Putamen (tissue), 1 donor: ENCODE measurements around the gene CLDN16.

ENCODE experiments used
- DNase-seq: peaks from one replicate; pipeline ENCODE4 v3.0.0-alpha.2; 2016; ENCODE audit warnings: low spot score

CLDN16 gene

GRCh38 chr3:190380184-190380583 lies 7.8 kb upstream of the CLDN16 start:
- no peak for DNase-seq

GRCh38 chr3:190381441-190381840 lies 6.5 kb upstream of the CLDN16 start:
- DNase-seq, result no peak

- DNase-seq, result no peak
These were observed 5.9 kb upstream of the CLDN16 start for GRCh38 chr3:190382082-190382481.

- DNase-seq, result no peak
These were observed 3.6 kb upstream of the CLDN16 start for GRCh38 chr3:190384309-190384756.

- DNase-seq, result no peak
These were observed 2.0 kb upstream of the CLDN16 start for GRCh38 chr3:190385731-190386688.

- DNase-seq, result no peak
These were observed 740 bp downstream of the CLDN16 start for GRCh38 chr3:190388703-190389102.

GRCh38 chr3:190396001-190396400 lies 8.0 kb downstream of the CLDN16 start:
- no peak for DNase-seq

- DNase-seq, result no peak
These were observed 9.9 kb downstream of the CLDN16 start for GRCh38 chr3:190397889-190398288.

DNA sequence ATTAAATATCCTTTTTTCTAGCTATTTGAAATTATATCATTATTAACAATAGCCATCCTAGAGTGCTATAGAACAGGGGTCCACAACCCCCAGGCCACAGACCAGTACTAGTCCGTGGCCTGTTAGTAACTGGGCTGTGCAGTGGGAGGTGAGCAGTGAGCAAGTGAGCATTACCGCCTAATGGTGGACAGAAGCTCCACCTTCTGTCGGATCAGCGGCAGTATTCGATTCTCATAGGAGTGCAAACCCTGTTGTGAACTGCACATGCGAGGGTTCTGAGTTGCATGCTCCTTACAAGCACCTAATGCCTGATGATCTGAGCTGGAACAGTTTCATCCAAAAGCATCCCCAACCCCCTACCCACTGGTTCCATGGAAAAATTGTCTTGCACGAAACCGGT lies 11.7 kb downstream of the CLDN16 start:
- no peak for DNase-seq

- DNase-seq, result no peak
These were observed 14.0 kb downstream of the CLDN16 start for GRCh38 chr3:190401963-190402362.

DNA sequence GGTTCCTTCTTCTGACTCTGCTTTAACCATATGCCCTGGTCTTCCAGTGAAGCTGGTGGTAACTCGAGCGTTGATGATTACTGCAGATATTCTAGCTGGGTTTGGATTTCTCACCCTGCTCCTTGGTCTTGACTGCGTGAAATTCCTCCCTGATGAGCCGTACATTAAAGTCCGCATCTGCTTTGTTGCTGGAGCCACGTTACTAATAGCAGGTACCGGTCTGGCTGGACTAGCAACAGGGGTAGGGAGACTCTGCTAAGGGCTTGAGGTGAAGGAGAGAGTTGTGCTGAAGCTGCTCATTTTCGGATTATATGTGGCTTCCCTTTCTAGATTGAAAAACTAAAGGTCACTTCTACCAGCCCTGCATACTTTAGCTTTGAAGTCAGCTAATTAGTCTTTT lies 16.8 kb downstream of the CLDN16 start:
- DNase-seq, result no peak

- DNase-seq, result no peak
These were observed 26.3 kb downstream of the CLDN16 start for GRCh38 chr3:190414297-190414696.

DNA sequence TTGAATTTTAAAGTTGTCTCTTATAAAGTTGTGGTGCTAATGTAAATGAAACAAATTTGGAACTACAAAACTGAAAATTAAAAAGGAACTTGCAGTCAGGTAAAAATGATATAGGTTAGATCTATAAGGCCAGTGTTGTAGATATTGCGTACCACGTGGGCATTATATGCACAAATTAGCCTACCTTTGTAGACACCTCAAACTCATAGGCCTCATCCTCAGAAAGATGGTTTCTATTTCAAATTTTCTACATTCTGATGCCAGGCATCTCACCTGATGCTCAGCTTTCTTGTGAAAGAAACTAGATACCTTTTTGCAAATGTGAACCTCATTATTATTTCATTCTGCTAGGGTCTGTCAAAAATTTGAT lies 36.1 kb downstream of the CLDN16 start:
- DNase-seq, result no peak

GRCh38 chr3:190424478-190425439 lies 36.8 kb downstream of the CLDN16 start:
- DNase-seq, result peak; percentile 49

- DNase-seq, result no peak
These were observed 37.9 kb downstream of the CLDN16 start for GRCh38 chr3:190425833-190426232.

DNA sequence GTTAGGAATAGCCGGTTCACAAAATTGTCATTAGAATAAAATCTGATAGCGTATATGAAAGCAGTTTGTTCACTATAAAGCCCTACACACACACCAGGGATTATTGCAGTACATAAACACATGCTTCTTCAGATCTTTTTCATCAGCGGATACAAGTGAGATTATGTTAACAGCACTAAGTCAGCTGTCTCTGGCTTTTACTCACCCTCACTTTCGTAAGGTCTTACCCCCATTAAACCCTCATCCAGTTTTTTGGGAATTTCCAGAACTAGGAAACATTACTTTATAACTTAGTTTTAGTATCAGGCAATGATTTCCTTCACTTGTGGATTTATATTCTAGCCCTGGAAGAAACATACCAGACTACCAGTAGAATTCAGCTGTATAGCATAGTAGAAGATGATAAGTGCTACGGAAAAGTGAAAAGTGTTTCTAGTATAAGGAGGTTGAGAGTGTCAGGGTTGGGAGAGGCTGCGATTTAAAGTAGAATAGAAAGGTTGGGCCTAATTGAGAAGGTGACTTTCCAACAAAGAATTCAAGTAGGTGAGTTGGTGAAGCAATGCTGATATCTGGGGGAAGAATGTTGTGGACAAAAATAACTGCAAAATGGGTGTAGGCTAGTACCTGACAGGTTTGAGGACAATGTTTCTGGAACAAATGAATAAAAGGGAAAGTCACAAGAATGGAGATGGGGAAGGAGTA lies 39.0 kb downstream of the CLDN16 start:
- DNase-seq, result no peak

DNA sequence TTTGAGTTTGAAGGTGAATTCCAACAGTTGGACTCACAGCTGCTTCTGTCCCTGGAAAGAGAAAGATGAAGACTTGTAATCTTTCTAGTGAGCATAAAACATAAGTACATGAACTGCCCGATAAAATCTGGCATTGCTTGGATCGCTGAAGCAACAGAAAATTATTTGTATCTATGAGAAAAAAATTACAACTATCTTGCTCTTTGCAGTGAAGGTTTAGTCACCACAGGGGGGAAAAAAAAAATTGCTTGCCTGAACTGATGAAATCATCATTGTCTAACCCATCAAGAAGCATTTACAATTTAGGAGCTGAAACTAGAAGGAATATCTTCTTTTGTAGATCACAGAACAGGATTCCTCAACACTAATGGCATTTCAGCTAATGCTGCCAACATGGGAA lies 41.7 kb downstream of the CLDN16 start:
- DNase-seq, result no peak

GRCh38 chr3:190430906-190431305 lies 42.9 kb downstream of the CLDN16 start:
- no peak for DNase-seq

- no peak for DNase-seq
These were observed 44.3 kb downstream of the CLDN16 start for GRCh38 chr3:190432216-190432615.

- DNase-seq, result no peak
These were observed 45.7 kb downstream of the CLDN16 start for GRCh38 chr3:190433626-190434025.

DNA sequence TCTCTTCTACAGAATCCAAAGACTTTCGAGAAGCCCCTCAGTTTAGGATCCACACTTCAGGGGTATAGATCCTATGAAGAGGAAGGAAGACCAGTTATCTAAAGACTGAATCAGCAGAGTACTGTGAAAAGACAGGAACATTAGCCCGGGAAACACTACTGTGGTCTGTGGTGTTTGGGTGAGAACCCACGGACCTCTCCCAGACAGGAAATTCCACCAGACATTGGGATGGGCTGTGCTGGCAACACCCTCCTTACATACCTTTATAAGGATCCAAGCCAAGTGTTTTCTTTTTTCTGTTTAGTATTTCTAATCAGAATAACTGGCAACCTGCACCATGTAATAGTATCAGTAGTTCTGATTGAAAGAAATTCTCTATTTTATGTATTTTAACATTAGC lies 47.7 kb downstream of the CLDN16 start:
- DNase-seq, result no peak

DNA sequence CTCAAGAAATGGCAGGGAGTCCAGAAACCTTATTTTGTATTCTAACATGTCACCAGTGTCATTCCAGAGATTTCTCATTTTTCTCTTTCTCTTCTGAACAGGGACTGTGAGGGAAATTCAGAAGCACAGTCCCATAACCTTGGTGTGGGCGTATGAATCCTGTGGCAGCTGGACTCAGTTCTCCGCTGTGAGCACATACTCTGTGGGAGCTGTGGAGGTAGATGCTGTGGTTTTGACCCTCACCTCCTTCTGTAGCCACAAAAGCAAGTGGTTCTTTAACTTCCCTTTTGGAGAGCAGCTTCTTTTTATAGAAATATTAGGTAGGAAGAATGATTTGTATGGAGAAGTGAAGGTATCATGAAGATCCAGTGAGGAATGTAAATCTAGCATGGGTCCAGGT lies 48.4 kb downstream of the CLDN16 start:
- no peak for DNase-seq
